Stimulated activated CD4-positive, alpha-beta T cell treated with anti-CD3 and anti-CD28 coated beads, Interleukin-2, amount 100 ng/mL, for 4 hours (primary cell): ENCODE data around the gene PRG2.

Experiments
- DNase-seq: peaks from one replicate; pipeline ENCODE4 v3.0.0-alpha.2; 2020; ENCODE audit warnings: low read depth

The PRG2 gene, protein sequence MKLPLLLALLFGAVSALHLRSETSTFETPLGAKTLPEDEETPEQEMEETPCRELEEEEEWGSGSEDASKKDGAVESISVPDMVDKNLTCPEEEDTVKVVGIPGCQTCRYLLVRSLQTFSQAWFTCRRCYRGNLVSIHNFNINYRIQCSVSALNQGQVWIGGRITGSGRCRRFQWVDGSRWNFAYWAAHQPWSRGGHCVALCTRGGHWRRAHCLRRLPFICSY

DNA sequence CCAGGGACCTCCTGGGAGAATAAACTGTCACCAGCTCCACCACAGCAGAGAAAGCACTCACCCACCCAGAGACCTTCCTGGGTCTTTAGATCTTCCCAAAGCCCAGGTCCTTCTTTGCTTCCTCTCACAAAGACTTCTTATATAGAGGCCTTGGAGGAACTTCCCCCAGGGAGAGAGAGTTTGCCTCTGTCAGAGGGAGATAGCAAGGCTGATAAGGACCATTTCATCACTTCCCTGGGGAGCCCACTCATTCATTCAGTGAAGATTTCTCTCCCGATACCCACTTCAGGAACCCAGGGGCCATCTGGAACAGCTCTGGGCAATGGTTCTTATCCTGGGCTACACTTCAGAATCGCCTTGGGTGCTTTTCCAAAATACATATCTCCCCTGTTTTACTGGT lies at the start of gene PRG2:
TSS of gene PRG2 (minus strand) at position 116 of the 400 bp plus-strand sequence. CDS start 706 bp downstream, outside the sequence.
- DNase-seq: no peak

DNA sequence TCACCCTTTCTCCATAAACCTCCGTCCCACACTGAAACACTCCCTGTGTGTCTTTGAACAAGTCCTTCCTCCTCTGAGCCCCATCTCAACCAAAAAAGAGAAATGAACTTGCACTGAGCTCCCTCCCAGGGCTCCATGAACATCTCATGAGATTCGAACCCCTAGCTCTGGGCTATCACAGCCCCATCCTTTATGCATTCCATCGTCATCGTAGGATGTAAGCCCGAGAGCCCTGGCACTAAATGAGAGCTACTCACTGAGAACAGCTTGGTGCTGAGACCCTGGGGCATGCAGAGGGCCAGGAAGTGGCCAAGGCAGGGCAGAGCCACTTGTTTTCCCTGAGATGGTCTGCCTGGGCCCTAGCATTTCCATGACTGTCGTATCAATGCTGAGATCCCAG lies 49.3 kb upstream of the PRG2 start:
- no peak for DNase-seq

DNA sequence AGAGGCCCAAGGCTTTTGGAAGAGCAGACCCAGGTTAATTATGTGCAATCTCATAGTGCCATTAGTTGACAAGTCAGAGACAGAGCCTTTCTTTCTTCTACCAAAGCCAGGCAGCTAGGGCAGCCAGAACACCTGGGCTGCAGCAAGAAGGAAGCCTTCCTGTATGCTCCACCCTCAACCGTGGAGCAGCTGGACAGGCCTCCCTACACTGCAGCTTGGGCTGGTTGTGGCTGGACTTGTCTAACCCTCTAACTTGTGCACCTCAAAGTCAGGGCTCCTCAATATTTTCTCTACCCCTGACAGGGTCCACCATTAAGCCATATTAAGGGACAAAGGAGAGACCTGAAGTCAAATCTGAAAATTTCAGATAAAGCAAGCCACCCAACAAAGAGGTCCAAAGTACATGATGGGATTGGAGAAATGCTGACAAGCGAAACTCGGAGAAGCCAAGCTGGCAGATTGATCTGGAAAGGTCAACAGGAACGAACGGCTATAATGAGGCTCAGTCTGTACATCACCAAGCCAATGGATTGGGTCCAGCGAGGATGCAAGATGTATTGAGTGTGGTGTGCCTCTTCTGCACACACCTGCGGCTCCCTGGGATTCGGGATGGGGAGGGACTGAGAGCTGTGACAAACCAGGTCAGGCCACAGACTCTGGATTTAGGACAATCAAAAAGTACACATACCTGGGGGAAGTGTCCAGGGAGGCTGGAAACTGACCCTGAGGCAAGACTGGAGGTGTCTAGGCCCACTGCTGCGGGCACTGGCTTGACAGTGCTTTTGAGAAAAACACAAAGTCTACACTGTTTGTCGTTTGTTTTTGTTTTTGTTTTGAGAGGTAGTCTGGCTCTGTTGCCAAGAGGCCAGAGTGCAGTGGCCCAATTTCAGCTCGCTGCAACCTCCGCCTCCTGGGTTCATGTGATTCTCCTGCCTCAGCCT lies 48.2 kb upstream of the PRG2 start:
- DNase-seq: no peak

DNA sequence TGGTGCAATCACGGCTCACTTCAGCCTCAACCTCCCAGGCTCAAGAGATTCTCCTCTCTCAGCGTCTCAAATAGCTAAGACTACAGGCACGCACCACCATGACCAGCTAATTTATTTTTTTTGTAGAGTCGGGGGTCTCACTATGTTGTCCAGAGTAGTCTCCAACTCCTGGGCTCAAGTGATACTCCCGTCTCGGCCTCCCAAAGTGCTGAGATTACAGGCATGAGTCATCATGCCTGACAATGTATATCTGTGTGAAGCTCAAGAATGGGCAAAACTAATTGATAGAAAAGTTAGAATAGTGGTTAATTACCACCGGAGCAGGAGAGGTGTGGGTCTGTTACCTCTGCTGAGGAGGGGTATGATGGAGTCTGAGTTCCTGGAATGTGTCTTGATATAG lies 45.6 kb upstream of the PRG2 start:
- no peak for DNase-seq

DNA sequence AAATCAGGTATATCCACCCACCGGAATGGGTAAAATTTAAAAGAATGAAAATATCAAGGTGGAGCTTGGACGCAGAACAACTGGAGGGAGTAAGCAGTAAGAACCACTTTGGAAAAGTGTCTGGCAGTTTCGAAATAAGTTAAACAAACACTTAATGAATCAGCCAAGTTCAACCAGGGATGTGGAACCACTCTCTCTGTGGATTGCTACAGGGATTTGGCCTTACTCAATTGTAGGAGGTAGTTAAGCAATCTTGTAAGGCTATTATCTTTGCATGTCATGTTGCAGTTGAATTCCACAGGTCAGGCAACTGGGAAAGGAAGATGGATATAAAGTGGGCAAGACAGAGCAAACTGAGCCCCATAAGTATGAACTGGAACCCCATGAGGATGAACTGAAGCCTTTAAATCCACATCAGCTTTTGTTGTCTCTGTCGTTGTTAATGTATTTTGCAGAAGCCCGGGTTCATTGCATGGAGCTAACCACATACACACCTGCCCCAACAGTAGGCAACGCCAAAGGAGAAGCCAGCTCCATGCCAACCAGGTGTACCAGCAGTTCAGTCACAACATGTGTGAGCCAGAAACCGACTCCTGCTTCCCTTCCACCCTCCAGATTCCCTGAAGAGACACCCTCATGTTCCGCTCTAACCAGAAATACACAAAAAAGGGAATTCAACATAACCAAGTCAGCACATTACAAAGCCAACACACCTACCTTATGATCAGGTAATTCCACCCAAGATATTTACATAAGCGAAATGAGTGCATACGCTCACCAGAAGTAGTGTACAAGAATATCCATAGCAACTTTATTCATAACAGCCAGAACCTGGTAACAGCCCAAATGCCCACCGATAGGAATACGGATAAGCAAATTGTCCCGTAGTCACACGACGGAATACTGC lies 44.4 kb upstream of the PRG2 start:
- DNase-seq: no peak

DNA sequence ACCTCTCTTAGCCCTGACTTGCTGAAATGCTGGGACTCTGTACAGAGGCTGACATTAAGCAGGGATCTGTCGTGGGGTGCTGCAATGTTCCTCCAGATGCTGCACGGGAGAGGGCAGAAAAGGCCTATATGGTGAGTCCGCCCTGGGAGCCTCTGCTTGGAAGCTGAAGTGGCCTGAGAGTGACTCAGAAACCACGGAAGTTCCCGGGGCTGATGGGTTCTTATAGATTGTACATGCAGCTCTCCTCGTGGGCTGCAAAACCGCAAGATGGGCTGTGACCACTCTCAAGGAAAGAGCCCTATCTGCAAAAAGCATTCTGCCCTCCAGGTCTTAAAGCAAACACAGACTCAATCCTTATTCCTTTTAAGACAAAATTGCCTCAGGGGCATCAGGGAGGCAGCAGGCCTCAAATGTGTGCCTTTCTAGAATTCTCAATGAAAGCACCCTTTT lies 42.3 kb upstream of the PRG2 start:
- no peak for DNase-seq

DNA sequence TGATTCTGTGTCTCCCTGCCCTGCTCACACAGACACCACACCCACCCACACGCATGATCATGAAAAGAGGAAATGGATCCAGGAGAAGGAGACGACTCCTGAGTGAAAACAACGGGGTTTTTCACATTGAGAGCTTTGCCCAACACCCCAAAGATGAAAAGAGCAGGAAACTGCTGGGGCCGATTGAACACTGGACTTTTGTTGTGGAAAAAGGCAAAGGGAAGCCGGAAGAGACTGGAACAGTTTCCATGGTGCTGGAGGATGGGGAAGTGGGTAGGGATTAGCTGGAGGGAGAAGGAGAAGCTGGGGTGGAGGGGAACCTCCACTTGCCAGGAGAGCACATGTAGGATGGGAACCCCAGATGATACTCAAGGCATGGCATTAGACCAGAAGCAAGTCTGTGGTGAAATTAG lies 41.7 kb upstream of the PRG2 start:
- DNase-seq: no peak

DNA sequence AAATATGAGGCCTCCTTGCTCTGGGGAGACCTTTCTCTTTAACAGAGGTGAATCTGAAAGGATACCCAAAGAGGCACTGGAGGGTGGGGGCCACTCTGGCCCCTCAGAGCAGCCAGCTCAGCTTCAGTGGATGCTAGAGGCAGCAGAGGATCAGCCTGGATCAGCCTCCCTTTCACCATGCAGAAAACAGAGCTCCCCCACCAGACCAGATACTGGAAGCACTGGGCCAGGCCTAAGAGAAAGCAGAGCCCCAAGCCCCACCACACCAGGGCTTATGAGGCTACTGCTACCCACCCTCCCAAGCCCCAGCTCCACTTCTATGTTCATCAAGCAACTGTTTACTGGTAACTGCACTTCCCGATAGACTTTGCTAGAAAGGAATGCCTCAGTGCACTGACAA lies 40.5 kb upstream of the PRG2 start:
- DNase-seq: no peak

DNA sequence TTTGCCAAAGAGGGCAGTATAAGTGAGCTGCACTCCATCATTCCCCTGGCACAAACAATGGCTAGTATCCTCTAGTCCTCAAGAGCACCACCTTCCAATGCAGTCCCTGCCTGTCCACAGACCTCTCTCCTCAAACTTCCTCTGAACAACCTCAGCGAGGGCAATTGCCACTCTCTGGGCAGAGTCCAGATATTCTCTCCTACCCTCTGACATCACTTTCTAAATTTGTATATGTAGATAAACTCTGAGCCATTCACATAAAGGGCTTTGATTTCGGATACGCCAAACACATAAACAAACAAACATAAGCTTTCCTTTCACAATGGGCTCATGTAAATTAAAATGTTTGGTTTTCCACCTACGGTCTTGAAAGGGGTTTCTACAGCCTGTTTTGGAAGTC lies 39.5 kb upstream of the PRG2 start:
- no peak for DNase-seq

DNA sequence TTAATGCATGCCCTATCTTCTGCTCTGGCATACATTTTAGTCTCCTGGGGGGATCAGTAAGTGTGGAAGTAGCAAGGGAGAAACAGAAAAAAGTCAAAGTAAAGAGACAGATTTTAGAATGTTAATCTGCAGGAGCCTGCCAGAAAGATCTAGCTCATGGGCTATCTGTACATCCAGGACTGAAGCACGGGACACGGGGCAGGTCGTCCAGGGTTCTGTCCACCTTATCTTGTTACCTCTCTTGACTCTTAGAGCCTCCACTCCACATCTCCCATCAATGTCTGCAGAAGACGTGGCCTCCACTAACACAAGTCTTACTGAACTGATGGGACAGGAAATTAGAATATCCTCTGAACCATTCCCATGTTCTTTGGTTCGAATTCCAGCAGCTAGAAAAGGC lies 38.2 kb upstream of the PRG2 start:
- DNase-seq: no peak

DNA sequence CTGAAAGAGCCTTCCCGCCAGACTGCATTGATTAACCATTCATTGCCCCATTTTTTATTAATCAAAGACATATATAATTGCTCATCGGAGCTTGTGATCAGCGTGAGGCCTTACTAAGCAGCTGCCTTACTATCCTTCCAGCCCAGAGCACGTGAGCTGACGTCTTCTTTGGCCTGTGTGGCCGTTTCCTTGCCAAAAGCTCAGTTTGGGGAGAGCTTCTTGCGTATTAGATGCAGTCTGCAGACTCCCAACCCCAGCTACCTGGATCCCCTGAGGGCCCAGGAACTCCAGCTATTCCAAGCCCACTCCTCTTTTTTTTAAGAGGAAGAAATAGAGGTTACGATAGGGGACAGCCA lies 37.3 kb upstream of the PRG2 start:
- DNase-seq: no peak

DNA sequence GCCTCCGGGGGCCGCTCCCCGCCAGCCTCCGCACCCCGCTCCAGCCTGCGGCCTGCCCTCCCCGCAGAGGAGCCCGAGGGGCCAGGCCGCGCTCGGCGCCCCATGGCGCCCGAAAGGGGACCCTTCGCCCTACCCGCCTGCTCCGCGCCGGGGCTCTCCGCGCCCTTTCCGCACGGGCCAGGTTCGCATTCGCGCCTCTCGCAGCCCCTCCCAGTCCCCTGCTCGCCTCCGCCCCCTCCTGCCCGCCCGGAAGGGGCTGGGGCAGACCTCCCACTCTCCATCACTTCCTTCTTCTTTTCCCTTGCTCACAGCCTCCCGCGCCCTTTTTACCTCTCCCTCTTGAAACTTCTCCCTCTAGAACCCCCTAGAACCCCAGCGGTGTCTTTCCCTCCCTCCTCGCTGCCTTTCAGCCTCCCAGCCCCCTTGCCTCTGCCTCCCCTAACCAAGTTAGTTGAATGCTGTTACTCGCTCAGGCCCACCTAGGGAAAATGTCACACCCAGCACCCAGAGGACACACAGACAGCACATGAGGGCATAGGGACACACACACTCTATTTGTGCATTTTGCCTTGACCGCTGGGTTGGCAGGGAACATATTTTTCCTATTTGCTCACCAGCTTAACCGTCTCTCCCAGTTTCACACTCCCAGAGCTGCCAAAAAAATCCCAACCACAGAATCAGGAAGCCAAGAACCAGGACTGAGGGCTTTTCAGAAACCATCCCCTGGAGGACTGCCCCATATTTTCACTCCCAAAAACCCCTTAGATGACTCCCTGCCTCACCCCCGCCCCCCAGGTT lies 36.7 kb upstream of the PRG2 start, which contains the start of gene SLC43A3:
TSS of gene SLC43A3 (minus strand) at position 193 of the 798 bp plus-strand sequence. CDS start 949 bp downstream, outside the sequence.
- peak; percentile 76 for DNase-seq

DNA sequence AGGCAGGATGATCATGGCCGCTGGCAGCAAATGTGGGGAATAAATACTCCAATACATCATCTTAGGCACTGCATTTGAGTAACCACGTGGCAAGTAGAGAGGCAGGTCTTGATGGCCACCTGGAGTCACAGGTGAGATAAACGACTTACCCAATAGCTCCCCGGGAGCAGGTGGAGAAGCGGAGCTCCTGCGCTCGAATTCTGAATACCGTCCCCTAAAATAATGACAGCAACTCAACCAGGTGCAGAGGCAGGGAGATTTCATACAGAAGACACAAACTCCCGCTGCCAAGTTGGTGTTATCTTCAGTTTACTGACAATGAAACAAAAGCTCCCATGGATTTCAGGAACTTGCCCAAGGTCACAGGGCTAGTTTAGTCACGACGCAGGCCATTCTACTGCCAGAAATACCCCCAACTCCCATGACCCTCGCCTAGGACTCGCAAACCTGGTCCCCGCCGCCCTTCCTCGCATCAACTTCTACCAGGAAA lies 36.0 kb upstream of the PRG2 start:
- DNase-seq: no peak

DNA sequence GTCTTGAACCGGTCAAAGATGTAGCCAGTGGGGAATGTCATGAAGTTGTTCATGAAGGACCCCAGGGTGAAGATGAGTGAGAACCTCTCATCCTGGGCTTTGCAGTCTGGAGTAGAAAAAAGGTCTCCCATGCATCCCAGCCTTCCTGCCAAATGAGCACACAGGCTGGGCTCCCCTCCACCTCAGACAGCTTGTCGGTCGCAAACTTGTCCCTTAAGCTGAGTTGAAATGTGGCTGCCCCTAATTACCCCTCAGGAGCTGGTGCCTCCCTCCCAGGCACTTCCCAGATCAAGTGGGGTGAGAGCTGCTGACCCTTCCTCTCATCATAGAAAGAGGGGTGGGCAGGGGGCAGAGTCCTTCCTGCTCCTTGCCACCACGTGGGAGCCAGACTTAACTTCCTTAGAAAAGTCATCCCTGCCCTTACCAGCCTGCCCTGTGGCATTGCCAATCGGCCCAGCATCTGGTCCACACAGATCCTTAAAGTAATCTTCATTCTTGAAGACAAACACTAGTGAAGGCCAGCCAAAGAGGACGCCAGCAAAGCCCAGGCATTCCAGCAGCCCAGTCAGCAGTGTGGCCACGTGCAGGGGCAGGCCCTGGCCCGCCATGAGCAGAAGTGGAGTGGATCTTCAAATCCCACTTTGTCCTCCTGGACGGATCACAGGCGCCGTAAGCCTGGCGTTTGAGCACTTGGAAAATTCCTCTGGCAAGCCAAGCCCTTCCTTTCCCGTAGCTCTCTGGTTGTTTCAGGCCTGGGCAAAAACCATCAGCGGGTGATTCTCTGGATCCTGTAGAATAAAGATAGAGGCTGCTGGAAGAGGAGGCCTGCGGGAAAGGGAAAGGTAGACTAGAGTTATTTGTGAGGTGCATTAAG lies 35.4 kb upstream of the PRG2 start:
- no peak for DNase-seq

DNA sequence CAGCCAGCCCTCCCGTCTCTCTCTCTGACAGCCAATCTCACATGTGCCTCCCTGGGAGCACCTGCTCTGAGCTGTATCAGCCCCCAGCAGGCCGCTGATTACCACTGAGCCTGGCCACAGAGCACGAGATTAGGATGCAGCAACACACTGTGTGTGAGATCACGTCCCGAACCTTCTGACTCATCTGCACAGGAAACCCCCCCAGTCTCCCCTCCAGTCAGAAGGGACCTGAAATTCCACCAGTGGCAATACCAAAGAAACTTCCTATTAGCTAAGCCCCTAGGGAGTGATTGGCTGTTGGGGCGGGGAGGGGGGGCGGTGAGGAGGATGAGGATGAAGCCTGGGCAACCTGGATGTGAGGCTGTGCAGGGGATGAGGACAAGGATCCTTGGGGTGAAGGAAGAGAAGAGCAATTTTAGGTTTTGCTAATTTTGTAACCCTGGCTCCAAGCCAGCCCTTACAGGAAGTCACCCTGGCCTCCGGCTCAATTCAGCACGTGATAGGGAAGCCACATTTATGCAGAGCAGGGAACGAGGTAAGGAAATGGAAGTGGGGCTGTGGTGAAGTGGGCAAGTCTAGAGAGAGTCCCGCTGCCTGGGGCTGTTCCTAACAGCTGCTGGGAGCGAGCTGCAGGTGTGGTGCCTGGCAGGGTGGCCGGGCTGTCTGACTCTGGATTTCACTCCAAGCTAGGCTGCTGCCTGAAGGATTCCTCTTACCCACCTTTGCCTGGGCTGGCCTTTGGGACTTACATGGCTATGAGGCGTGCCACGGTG lies 34.5 kb upstream of the PRG2 start:
- DNase-seq: peak; percentile 89

DNA sequence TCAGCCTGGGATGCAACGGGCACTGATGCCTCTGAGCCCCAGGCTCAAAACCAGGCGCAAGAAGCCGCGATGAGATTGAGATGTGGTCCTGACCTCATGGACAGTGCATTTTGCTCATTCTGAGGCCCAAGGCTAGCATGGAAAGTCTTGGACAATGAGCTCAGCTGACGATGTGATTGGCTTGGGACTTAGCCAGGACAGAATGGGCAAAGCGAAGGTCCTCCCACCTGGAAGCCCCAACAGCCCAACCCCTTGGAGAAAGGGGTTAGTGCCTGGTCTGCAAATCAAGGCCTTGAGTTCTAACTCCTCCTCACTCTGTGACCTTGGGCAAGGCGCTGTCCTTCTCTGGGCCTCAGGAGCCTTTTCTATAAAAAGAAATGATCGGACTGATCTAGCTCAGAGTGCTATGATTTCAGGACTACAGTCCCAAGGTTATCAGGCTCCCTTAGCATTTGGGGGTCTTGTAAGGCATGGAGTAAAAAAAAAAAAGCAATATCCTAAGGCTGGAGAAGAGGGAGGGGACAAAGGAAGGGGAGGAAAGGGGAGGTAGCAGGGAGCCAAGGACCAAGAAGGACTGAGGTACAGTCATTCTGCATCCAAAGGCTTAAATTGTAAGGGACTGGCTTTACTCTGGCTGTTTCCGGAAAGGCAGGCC lies 33.8 kb upstream of the PRG2 start:
- no peak for DNase-seq

DNA sequence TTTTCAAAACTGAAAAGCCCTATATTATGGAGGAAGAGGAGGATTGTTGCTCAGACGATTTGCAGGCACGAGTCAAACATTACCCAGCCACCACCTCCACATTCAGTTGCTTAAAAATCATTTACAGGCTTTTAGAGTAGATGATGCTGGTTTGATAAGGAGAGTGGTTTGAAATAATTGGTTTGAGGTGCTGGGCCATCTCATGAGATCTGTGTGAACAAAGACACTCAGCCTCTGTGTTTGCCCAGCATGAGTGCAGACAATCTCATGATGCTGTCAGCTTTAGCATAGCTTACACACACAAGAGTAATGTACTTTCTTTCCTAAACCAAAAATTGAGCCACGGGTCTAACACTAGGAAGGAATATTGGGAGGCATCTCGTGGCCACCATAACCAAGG lies 32.2 kb upstream of the PRG2 start:
- no peak for DNase-seq

DNA sequence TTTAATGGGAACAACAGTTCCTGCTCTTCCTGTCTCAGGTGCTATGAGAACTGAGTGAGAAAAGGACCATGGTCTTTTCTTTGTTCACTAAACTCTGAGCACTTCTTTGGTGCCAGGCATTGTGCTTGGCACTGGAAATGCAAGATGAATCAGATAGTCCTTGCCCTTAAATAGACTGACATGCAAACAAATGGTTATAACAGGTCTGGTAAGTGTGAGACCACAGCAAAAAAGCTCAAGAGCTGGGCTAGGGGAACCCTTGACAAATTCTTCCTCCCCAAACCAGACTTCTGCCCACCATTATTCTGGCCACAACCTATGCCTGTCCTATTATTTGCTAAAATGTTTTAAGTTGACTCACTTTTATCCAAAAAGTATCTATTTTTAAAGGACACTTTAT lies 31.4 kb upstream of the PRG2 start:
- no peak for DNase-seq

DNA sequence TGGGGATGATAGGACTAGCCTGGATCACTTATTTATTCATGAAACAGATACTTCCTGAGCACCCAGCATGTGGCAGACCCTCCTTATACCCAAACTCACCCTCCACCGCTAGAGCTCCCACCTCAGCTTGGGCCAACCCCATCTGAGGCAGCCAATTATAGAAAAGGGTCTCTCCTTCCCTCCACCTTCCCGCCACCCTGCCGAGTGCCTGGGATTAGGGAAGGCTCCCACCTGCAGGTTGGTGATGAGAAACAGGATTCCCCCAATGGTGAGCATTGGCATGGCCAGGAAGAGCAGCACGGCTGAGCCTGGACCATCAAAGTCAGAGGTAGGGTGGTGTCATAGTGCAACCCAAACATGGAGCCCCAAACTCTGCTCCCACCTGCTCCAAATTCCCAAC lies 30.6 kb upstream of the PRG2 start:
- DNase-seq: no peak
